ENCODE results near the gene GYG2. TPM values are rescaled to one million over a fixed set of nuclear protein-coding genes. Genes with fewer than 3 reads are reported as not detected.
"Not testable (repeated sequence)": the region's sequence is repeated elsewhere in the genome, so short reads cannot be mapped to it uniquely, and the experiment has no call there.

The GYG2 gene
- total RNA-seq, 1 donor from 2014 or later: 1.3 TPM

DNA sequence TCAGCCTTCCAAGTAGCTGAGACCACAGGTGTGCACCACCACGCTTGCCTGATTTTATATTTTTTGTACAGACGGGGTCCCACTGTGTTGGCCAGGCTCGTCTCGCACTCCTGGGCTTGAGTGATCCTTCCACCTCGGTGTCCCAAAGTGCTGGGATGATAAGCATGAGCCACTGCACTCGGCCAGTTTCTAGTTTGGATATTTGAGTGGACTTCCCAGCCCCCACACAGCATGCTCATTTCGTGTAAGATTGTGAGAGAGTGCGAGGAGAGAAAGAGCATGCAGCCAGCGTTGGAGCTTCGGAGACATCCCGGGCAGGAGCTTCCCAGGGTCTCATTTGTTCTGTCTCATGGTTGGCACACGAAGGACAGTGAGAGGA lies 68.6 kb downstream of the GYG2 start:
- DNase-seq (no peak), ATAC-seq (peak; percentile 28 to 53)
- Histone ChIP-seq H3K9me3 (no peaks in the 10 kb centered on the region), H3K4me3 (no peak overlapping the region), H3K36me3 (no peaks in the 10 kb centered on the region), H3K27ac (peak overlapping the region; percentile 46), H3K27me3 (ENCODE audit: low read depth) (no peaks in the 10 kb centered on the region), H3K4me1 (no peaks in the 10 kb centered on the region)
- TF ChIP-seq CTCF (IDR thresholded peaks at IDR 0.05): no peak
- intact Hi-C loops (cut with DNase I): no loop called here

GRCh38 chrX:2897690-2898623 lies 69.2 kb downstream of the GYG2 start:
- DNase-seq (peak; percentile 48), ATAC-seq (peak; percentile 89 to 93)
- H3K4me1 ChIP-seq; H3K9me3 ChIP-seq; H3K4me3 ChIP-seq; H3K27me3 ChIP-seq (ENCODE audit: low read depth); H3K36me3 ChIP-seq; intact Hi-C loops (cut with DNase I): not testable (repeated sequence)
- peak overlapping the region; percentile 46 for H3K27ac ChIP-seq

DNA sequence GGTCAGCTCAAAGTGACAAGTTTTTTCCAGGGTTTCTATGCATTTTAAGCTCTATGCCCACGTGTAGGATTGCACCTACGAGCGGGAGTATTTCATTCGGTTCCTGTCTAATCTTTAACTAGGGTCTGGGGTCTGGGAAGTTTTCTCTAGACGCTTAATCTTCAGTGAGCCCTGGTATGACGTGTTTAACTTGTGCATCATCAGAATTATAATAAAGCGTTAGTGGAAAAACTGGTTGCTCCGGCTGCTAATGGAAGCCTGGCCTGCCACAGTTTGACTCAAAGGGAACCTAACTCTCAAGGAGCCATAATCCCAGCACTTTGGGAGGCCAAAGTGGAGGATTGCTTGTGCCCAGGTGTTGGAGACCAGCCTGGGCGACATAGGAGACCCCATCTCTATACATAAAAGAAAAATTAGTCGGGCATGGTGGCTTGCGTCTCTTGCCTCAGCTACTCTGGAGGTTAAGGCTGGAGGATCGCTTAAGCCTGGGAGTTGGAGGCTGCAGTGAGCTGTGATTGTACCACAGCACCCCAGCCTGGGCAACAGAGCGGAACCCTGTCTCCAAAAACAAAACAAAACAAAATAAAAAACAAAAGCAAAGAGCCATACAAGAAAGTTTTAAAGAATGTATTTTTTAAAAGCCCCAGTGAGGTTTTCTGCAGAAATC lies 70.2 kb downstream of the GYG2 start:
- Histone ChIP-seq H3K4me3 (no peak overlapping the region), H3K36me3 (no peaks in the 10 kb centered on the region), H3K4me1 (no peaks in the 10 kb centered on the region), H3K9me3 (no peaks in the 10 kb centered on the region), H3K27me3 (ENCODE audit: low read depth) (no peaks in the 10 kb centered on the region), H3K27ac (peak overlapping the region; percentile 46)
- intact Hi-C loops (cut with DNase I): no loop called here
- TF ChIP-seq CTCF (IDR thresholded peaks at IDR 0.05): no peak
- DNase-seq: no peak
- ATAC-seq: peak in 1 of 2 donors; percentile 45

DNA sequence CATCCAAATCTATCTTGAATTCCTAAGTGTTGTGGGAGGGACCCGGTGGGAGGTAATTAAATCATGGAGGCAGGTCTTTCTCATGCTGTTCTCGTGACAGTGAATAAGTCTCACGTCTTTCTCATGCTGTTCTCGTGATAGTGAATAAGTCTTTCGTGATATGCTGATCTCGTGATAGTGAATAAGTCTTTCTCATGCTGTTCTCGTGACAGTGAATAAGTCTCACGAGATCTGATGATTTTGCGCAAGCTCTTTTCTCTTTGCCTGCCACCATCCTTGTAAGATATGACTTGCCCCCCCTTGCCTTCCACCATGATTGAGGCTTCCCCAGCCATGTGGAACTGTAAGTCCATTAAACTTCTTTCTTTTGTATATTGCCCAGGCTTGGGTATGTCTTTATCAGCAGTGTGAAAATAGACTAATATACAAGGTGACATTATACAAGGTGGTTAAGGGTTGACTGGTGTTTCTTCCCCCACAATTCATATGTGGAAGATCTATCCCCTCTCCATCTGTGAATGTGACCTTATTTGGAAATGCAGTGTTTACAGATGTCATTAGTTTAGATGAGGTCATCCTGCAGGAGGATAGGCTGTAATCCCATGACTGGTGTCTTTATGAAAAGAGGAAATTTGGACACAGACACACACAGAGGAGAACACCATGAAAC lies 72.8 kb downstream of the GYG2 start:
- no peaks in the 10 kb centered on the region for H3K4me1 ChIP-seq
- DNase-seq (no peak), ATAC-seq (no peak)
- H3K4me3 ChIP-seq: no peak overlapping the region
- TF ChIP-seq CTCF (IDR thresholded peaks at IDR 0.05): no peak
- H3K36me3 ChIP-seq: no peaks in the 10 kb centered on the region
- no peaks in the 10 kb centered on the region for H3K9me3 ChIP-seq
- H3K27ac ChIP-seq: no peak overlapping the region
- intact Hi-C loops (cut with DNase I): no loop called here
- no peaks in the 10 kb centered on the region for H3K27me3 ChIP-seq (ENCODE audit: low read depth)

- intact Hi-C loops (cut with DNase I): no loop called here
- Histone ChIP-seq H3K27ac (no peak overlapping the region), H3K4me3 (no peak overlapping the region), H3K9me3 (no peaks in the 10 kb centered on the region), H3K27me3 (ENCODE audit: low read depth) (no peaks in the 10 kb centered on the region), H3K36me3 (no peaks in the 10 kb centered on the region), H3K4me1 (no peaks in the 10 kb centered on the region)
- ATAC-seq (no peak), DNase-seq (no peak)
- TF ChIP-seq CTCF (IDR thresholded peaks at IDR 0.05): no peak
These were observed 74.1 kb downstream of the GYG2 start for GRCh38 chrX:2902841-2903240.

Measured in lower lobe of right lung (tissue), 2 donors.